Measurements from ENCODE around the gene SHF.
"Not testable (repeated sequence)": the region's sequence is repeated elsewhere in the genome, so short reads cannot be mapped to it uniquely, and the experiment has no call there.

Gene SHF

GRCh38 chr15:45187894-45188830, at the start of gene SHF:
Gene SHF (minus strand): TSS chr15:45187966. CDS start chr15:45187951, 15 bp downstream.
- no peak for DNase-seq

- DNase-seq = not testable (repeated sequence)
Observed at GRCh38 chr15:45236806-45237205, 49.0 kb upstream of the SHF start.

- no peak for DNase-seq
Observed at GRCh38 chr15:45234562-45235235, 46.9 kb upstream of the SHF start.

GRCh38 chr15:45231864-45232562, 44.2 kb upstream of the SHF start:
- no peak for DNase-seq

DNA sequence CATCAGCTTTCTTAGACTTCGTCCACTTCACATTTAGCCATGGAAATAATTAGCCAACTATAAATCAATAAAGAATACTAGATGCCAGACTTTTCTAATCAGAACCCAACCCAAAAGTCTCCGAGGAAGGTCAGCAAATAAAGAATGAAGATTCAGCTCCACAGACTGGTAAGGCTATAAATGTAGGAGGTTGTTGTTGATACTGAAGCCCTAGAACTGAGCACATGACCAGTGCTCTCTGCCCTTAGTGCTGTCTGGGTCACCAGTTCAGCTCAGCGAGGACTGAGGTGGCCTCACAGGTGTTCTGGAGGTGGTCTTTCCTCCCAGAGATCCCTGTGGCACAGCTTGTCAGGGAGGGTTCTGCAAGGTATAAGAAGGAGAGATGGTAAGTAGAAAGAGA, 43.4 kb upstream of the SHF start:
- no peak for DNase-seq

DNA sequence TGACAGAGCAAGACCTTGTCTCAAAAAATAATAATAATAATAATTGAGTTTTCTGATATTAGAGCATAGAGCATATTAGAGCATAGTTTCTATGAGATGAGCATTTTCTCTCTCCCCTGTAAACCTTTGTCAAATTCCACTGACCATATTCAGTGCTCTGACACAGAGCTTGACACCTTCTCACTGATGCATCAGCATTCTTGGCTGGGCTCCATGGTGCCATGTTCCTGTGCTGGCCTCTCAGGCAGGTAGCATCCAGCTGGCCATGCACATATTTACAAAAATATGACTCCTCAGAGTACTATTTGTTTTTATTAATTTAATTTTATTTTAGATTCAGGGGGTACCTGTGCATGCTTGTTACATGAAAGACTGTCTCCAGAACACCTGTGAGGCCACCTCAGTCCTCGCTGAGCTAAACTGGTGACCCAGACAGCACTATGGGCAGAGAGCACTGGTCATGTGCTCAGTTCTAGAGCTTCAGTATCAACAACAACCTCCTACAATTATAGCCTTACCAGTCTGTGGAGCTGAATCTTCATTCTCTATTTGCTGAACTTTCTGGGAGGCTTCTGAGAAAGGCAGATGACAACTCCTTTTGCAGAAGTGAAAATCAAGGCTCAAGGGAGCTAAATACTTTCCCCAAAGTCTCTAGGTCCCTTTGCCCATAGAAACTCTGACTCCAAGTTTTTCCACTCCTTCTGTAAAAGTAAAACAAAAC, 42.6 kb upstream of the SHF start:
- no peak for DNase-seq

GRCh38 chr15:45228931-45229330, 41.2 kb upstream of the SHF start:
- no peak for DNase-seq

GRCh38 chr15:45225506-45226273, 37.9 kb upstream of the SHF start:
- no peak for DNase-seq

DNA sequence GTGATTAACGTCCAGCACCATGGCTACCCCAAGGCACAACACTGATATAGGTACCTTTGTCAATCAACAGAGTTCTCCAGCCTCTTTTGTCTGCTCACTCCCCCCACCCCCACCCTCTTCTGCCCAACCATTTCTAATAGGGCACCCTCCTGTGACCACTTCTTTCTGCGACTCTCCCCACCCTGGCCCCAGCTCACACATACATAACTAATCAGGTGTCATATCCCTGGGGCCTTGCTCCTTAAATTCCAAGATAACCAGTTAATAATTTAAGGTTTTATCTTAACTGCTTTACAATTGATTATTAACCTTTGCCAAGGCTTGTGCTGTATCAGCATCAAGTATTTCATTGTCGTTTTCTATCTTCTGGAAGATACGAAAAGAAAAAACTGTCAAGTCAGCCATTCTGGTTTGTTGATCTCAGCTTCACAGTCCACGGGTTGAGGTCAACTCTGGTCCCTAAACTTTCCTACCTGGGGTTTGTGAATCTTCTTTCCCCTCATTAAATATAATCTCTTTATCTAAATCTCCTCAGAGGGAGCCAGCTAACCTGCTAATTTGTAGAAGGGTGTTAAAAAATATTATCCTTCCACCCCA, 37.0 kb upstream of the SHF start:
- DNase-seq = no peak

GRCh38 chr15:45221967-45222366, 34.2 kb upstream of the SHF start:
- DNase-seq = no peak

- no peak for DNase-seq
Observed at GRCh38 chr15:45221053-45221599, 33.4 kb upstream of the SHF start.

DNA sequence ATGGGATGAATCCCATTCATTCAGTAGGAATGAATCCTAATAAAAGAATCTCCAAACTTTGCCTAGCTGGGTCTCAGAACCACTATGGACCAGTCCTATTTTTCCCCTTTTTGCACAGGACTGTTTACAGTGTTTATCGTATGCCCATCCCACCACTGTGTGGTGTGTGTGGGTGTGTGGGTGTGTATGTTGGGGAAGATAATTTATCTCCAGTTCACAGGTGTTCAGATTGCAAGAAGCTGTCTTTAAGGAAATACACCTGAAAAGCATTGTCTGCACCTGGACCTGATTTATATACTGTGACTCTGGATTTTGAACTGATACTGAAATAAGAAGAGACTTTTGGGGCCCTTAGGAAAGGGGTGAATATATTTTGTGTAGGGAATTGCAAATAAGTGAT, 24.7 kb upstream of the SHF start:
- DNase-seq = no peak

GRCh38 chr15:45205192-45205591, 17.4 kb upstream of the SHF start:
- peak; percentile 70 for DNase-seq

- DNase-seq = no peak
Observed at GRCh38 chr15:45203182-45203581, 15.4 kb upstream of the SHF start.

DNA sequence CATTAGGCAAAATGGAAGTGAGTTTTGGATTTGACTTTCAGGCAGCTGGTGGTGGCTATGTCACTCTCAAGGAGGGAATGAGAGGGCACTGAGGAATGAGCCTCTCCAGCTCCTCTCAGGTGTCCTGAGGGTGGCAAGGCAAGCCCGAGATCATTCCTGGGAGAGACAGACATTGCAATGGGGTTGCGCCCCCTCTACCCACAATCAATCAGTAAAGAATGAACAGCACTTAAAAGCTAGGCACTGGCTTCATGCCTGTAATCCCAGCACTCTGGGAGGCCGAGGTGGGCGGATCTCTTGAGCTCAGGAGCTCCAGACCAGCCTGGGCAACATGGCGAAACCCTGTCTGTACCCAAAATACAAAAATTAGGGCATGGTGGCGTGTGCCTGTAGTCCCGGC, 14.1 kb upstream of the SHF start:
- no peak for DNase-seq

- no peak for DNase-seq
Observed at GRCh38 chr15:45201557-45201859, 13.7 kb upstream of the SHF start.

DNA sequence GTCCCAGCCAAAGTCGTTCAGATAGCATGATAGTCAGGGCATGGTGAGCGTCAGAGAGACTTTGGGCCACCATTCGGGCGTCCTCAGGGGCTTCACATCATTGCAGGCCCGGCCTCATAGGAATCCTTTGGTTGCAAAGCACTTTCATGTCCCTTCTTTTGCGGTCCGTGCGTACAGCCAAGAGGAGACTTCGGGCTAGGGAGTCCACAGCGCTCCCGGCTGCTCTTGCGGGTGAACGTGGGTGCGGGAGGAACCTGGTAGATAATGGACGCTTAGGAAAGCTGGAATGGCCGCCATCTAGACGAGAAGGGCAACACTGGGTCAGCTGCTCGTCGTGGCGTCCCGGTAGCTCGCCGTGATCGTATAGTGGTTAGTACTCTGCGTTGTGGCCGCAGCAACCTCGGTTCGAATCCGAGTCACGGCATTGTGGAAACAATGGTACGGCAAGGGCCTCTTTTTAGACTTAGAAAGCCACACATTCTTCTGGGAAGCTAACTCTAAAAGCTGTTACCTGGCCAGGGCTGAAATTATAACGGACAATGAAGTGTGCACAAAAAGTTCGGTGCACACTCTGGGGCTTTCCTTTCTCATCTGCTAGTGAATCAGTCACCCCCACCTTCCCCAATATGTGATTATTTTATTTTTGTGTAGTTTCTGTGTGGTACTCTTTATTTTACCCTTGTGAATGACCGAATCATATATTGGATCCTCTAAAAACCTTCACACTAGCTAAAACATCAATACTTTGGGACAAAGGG, 13.2 kb upstream of the SHF start:
- DNase-seq = peak; percentile 66

DNA sequence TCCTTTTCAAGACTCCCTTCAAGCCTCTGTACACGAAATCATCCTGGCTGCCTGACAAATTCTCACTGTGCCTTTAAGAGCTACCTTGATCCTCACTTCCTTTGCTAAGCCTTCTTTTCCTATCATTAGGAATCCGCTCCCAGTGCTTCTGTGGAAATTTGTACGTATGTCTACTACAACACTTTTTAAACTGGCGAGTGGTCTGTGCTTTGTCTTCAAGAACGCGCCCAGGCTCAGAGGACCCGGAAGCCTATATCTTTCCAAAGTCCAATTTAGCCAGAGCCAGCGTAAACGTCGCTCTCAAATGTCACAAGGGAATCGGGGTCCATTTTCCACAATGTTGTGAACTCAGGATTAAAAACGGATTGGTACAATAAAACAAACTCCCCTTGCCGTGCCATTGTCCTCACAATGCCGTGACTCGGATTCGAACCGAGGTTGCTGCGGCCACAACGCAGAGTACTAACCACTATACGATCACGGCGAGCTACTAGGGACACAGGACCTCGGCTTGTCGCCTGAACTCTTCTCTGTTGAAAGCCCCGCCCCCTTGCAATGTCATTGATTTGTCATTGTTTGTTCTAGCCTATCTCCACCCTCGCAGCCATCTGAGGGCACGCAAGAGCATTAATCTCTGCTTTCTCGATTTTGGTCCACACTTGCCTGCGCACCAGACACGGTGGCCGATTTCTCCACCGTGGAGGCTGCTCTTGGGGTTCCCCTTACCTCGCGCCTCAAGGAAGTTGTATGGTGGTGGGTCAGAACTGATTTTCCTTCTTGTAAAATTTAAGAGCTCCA, 12.4 kb upstream of the SHF start:
- DNase-seq = peak; percentile 95

DNA sequence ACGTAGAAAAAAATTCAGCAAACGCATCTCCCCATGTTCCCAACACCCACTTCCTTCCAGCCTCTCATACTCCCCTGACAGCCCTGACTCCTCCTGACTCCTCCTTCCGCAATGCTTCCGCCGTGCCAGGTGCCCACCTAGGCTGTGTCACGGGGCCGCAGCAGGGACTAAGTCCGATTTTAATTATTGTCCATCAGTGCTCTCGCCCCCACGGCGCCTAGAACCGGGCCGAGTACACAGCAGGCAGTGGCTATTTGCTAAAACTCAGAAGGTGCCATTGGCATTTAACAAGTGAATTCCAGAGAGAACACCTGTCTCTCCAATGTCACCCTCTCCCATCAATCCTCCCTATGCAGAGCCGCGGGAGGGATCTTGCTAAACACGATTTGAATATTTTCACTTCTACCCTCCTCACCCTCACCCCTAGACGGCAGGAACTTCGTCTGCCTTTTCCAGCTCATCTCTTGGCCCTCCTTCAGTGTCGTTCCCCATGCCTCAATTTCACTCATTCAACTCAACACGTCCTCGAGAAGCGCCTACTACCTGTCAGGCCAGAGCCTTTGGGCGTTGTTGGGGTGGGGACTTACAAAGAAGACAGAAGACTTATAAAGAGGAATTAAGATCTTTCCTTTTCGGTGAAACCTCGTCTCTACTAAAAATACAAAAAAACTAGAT, 11.5 kb upstream of the SHF start:
- no peak for DNase-seq
